ENCODE data around the gene PKNOX2. TPM values are rescaled to one million over a fixed set of nuclear protein-coding genes. Genes with fewer than 3 reads are reported as not detected.

Gene PKNOX2
- total RNA-seq, 6 experiments from 2014 or later = 0.10 TPM; not detected in 5

GRCh38 chr11:125315079-125315740 lies 150.7 kb downstream of the PKNOX2 start:
- no peaks in the 10 kb centered on the region for H3K4me1 Mint-ChIP-seq (ENCODE audit: low read depth)
- H3K27ac Mint-ChIP-seq = no peak overlapping the region
- no peak for DNase-seq
- peaks cover 33% of the 10 kb centered on the region for H3K27me3 Mint-ChIP-seq (ENCODE audit: insufficient read depth)
- no peaks in the 10 kb centered on the region for H3K9me3 Mint-ChIP-seq
- H3K36me3 Mint-ChIP-seq (ENCODE audit: low read depth) = no peaks in the 10 kb centered on the region
- TF ChIP-seq CTCF (IDR thresholded peaks at IDR 0.05) = no peak
- H3K4me3 Mint-ChIP-seq = no peak overlapping the region

- no peaks in the 10 kb centered on the region for H3K9me3 Mint-ChIP-seq
- no peak for DNase-seq
- no peak for TF ChIP-seq CTCF (IDR thresholded peaks at IDR 0.05)
- no peaks in the 10 kb centered on the region for H3K4me1 Mint-ChIP-seq (ENCODE audit: low read depth)
- H3K27ac Mint-ChIP-seq = no peak overlapping the region
- H3K27me3 Mint-ChIP-seq (ENCODE audit: insufficient read depth) = peaks cover 35% of the 10 kb centered on the region
- H3K4me3 Mint-ChIP-seq = no peak overlapping the region
- H3K36me3 Mint-ChIP-seq (ENCODE audit: low read depth) = no peaks in the 10 kb centered on the region
Measured at GRCh38 chr11:125317416-125317815, 152.9 kb downstream of the PKNOX2 start.

- Mint-ChIP-seq H3K27ac (no peak overlapping the region), H3K9me3 (no peaks in the 10 kb centered on the region), H3K4me1 (ENCODE audit: low read depth) (no peaks in the 10 kb centered on the region), H3K27me3 (ENCODE audit: insufficient read depth) (peaks cover 42% of the 10 kb centered on the region), H3K4me3 (no peak overlapping the region), H3K36me3 (ENCODE audit: low read depth) (no peaks in the 10 kb centered on the region)
- no peak for DNase-seq
- TF ChIP-seq CTCF (IDR thresholded peaks at IDR 0.05) = no peak
Measured at GRCh38 chr11:125319649-125320048, 155.1 kb downstream of the PKNOX2 start.

GRCh38 chr11:125320347-125321076 lies 156.0 kb downstream of the PKNOX2 start:
- H3K4me3 Mint-ChIP-seq = no peak overlapping the region
- no peaks in the 10 kb centered on the region for H3K9me3 Mint-ChIP-seq
- no peaks in the 10 kb centered on the region for H3K36me3 Mint-ChIP-seq (ENCODE audit: low read depth)
- peaks cover 43% of the 10 kb centered on the region for H3K27me3 Mint-ChIP-seq (ENCODE audit: insufficient read depth)
- no peak overlapping the region for H3K27ac Mint-ChIP-seq
- TF ChIP-seq CTCF (IDR thresholded peaks at IDR 0.05) = no peak
- no peak for DNase-seq
- H3K4me1 Mint-ChIP-seq (ENCODE audit: low read depth) = no peaks in the 10 kb centered on the region

- Mint-ChIP-seq H3K27me3 (ENCODE audit: insufficient read depth) (peaks cover 54% of the 10 kb centered on the region), H3K9me3 (no peaks in the 10 kb centered on the region), H3K4me1 (ENCODE audit: low read depth) (no peaks in the 10 kb centered on the region), H3K4me3 (no peak overlapping the region), H3K27ac (no peak overlapping the region), H3K36me3 (ENCODE audit: low read depth) (no peaks in the 10 kb centered on the region)
- no peak for TF ChIP-seq CTCF (IDR thresholded peaks at IDR 0.05)
- DNase-seq = no peak
Measured at GRCh38 chr11:125322289-125322688, 157.7 kb downstream of the PKNOX2 start.

All from HFFc6 (cell line).